Mesothelial cell of epicardium (in vitro differentiated cells): Measurements from ENCODE around the gene CDC45. TPM values are rescaled to one million over a fixed set of nuclear protein-coding genes. Genes with fewer than 3 reads are reported as not detected.

Experiments
- DNase-seq, 2 experiments: peaks; one replicate each; pipeline ENCODE4 v3.0.0; 2021; ENCODE audit warnings: low spot score in 2 of 2; ENCODE audit not compliant: unreplicated experiment in 2 of 2
- H3K27ac Mint-ChIP-seq: 2 replicates; pipeline ENCODE4 v1.8.0; 2021; ENCODE audit warnings: mixed read lengths
- H3K27me3 Mint-ChIP-seq: 2 replicates; pipeline ENCODE4 v1.8.0; 2021; ENCODE audit warnings: low read depth, mixed read lengths
- H3K36me3 Mint-ChIP-seq: 2 replicates; pipeline ENCODE4 v1.8.0; 2021; ENCODE audit warnings: mixed read lengths
- H3K4me1 Mint-ChIP-seq: 2 replicates; pipeline ENCODE4 v1.8.0; 2021; ENCODE audit warnings: mixed read lengths
- H3K4me3 Mint-ChIP-seq: 2 replicates; pipeline ENCODE4 v1.8.0; 2021; ENCODE audit warnings: mild to moderate bottlenecking, moderate library complexity, mixed read lengths
- H3K9me3 Mint-ChIP-seq: 2 replicates; pipeline ENCODE4 v1.8.0; 2021; ENCODE audit warnings: mixed read lengths
- CTCF ChIP-seq: fragments of 200-600 bp; sonication (generic); IDR thresholded peaks from one replicate; pipeline ENCODE4 v1.5.0; 2021; ENCODE audit warnings: antibody characterized with exemption; ENCODE audit not compliant: unreplicated experiment
- total RNA-seq: library from RNA; stranded (reverse); gene quantifications from 3 replicates; pipeline ENCODE4 v1.2.1, GENCODE V29; 2021

Gene CDC45
- total RNA-seq, 1 donor from 2014 or later = 15.3 TPM

GRCh38 chr22:19495562-19496323 lies 16.0 kb downstream of the CDC45 start:
- H3K36me3 Mint-ChIP-seq = peaks cover 9% of the 10 kb centered on the region

GRCh38 chr22:19496324-19496630 lies 16.6 kb downstream of the CDC45 start:
- TF ChIP-seq CTCF = no peak
- H3K36me3 Mint-ChIP-seq = peaks cover 9% of the 10 kb centered on the region
- no peaks in the 10 kb centered on the region for H3K27me3 Mint-ChIP-seq

More at GRCh38 chr22:19495562-19496323, 16.0 kb downstream of the CDC45 start:
- no peak for TF ChIP-seq CTCF
- H3K4me1 Mint-ChIP-seq = peaks cover 1% of the 10 kb centered on the region
- no peaks in the 10 kb centered on the region for H3K27me3 Mint-ChIP-seq
- no peak overlapping the region for H3K4me3 Mint-ChIP-seq
- DNase-seq = no peak
- H3K9me3 Mint-ChIP-seq = no peaks in the 10 kb centered on the region
- no peak overlapping the region for H3K27ac Mint-ChIP-seq

GRCh38 chr22:19497245-19497644 lies 17.5 kb downstream of the CDC45 start:
- Mint-ChIP-seq H3K4me3 (no peak overlapping the region), H3K36me3 (peaks cover 9% of the 10 kb centered on the region), H3K27me3 (no peaks in the 10 kb centered on the region), H3K9me3 (no peaks in the 10 kb centered on the region), H3K27ac (no peak overlapping the region), H3K4me1 (peaks cover 1% of the 10 kb centered on the region)
- no peak for DNase-seq
- no peak for TF ChIP-seq CTCF

More at GRCh38 chr22:19496324-19496630, 16.6 kb downstream of the CDC45 start:
- no peaks in the 10 kb centered on the region for H3K9me3 Mint-ChIP-seq
- no peak overlapping the region for H3K27ac Mint-ChIP-seq
- H3K4me1 Mint-ChIP-seq = peaks cover 1% of the 10 kb centered on the region
- no peak overlapping the region for H3K4me3 Mint-ChIP-seq
- no peak for DNase-seq

GRCh38 chr22:19498154-19498865 lies 18.6 kb downstream of the CDC45 start:
- no peak for DNase-seq
- Mint-ChIP-seq H3K4me3 (no peak overlapping the region), H3K27ac (no peak overlapping the region), H3K9me3 (no peaks in the 10 kb centered on the region), H3K27me3 (no peaks in the 10 kb centered on the region), H3K4me1 (peaks cover 1% of the 10 kb centered on the region), H3K36me3 (peaks cover 6% of the 10 kb centered on the region)
- TF ChIP-seq CTCF = no peak

GRCh38 chr22:19498866-19499190 lies 19.1 kb downstream of the CDC45 start:
- Mint-ChIP-seq H3K4me3 (no peak overlapping the region), H3K9me3 (no peaks in the 10 kb centered on the region), H3K27me3 (no peaks in the 10 kb centered on the region), H3K36me3 (peaks cover 6% of the 10 kb centered on the region), H3K4me1 (peaks cover 1% of the 10 kb centered on the region), H3K27ac (no peak overlapping the region)
- DNase-seq = no peak
- no peak for TF ChIP-seq CTCF
